ENCODE data around the gene SCAI.
"Not testable (repeated sequence)": the region's sequence is repeated elsewhere in the genome, so short reads cannot be mapped to it uniquely, and the experiment has no call there.

SCAI gene

GRCh38 chr9:125147401-125147951, 4.1 kb upstream of the SCAI start:
- DNase-seq: no peak

GRCh38 chr9:125146247-125146646, 2.9 kb upstream of the SCAI start:
- DNase-seq: no peak

GRCh38 chr9:125145425-125145824, 2.1 kb upstream of the SCAI start:
- DNase-seq: no peak

GRCh38 chr9:125142560-125143376, 560 bp downstream of the SCAI start:
- peak; percentile 36 for DNase-seq

GRCh38 chr9:125141751-125142150, 1.6 kb downstream of the SCAI start:
- DNase-seq: no peak

- DNase-seq: no peak
Observed at GRCh38 chr9:125141251-125141650, 2.1 kb downstream of the SCAI start.

GRCh38 chr9:125140576-125140975, 2.8 kb downstream of the SCAI start:
- DNase-seq: no peak

- DNase-seq: no peak
Observed at GRCh38 chr9:125137200-125137599, 6.1 kb downstream of the SCAI start.

GRCh38 chr9:125134976-125135375, 8.4 kb downstream of the SCAI start:
- no peak for DNase-seq

GRCh38 chr9:125133403-125134329, 9.7 kb downstream of the SCAI start:
- DNase-seq: no peak

- DNase-seq: no peak
Observed at GRCh38 chr9:125131778-125132177, 11.6 kb downstream of the SCAI start.

GRCh38 chr9:125126019-125126746, 17.1 kb downstream of the SCAI start:
- peak; percentile 95 for DNase-seq

GRCh38 chr9:125125523-125125922, 17.8 kb downstream of the SCAI start:
- no peak for DNase-seq

GRCh38 chr9:125121146-125121545, 22.2 kb downstream of the SCAI start:
- DNase-seq: no peak

GRCh38 chr9:125119643-125120286, 23.6 kb downstream of the SCAI start:
- DNase-seq: no peak

GRCh38 chr9:125118696-125119095, 24.6 kb downstream of the SCAI start:
- DNase-seq: not testable (repeated sequence)

GRCh38 chr9:125114503-125114902, 28.8 kb downstream of the SCAI start:
- not testable (repeated sequence) for DNase-seq

- DNase-seq: no peak
Observed at GRCh38 chr9:125110464-125110863, 32.9 kb downstream of the SCAI start.

GRCh38 chr9:125108541-125108940, 34.8 kb downstream of the SCAI start:
- DNase-seq: not testable (repeated sequence)

- no peak for DNase-seq
Observed at GRCh38 chr9:125106285-125106893, 36.9 kb downstream of the SCAI start.

- DNase-seq: no peak
Observed at GRCh38 chr9:125103770-125104460, 39.4 kb downstream of the SCAI start.

Measured in left hindlimb (tissue), 1 donor.